Activated naive CD8-positive, alpha-beta T cell treated with anti-CD3 and anti-CD28 coated beads, Interleukin-2, amount 10 ng/mL, durations not matched to agents 7 days and 5 days (primary cell): ENCODE data around the gene ESYT1. TPM values are rescaled to one million over a fixed set of nuclear protein-coding genes. Genes with fewer than 3 reads are reported as not detected.

Experiments
- ATAC-seq: fragments of 150-1000 bp; cut with Tn5 transposase; one replicate; pipeline ENCODE4 v1.10.0; 2021; ENCODE audit warnings: low read depth, moderate library complexity
- POLR2A ChIA-PET: fragments of 350-600 bp; sonication (Branson Sonifier 250); formaldehyde crosslinking; loops from one replicate; lab custom pipeline; 2021; ENCODE audit warnings: antibody characterized with exemption; lab: Charles Lee
- DNase-seq: peaks from one replicate; pipeline ENCODE4 v3.0.0; 2021
- H3K27ac Mint-ChIP-seq: one replicate; pipeline ENCODE4 v1.8.0; 2022; ENCODE audit warnings: mild to moderate bottlenecking, mixed read lengths
- H3K27me3 Mint-ChIP-seq: one replicate; pipeline ENCODE4 v1.8.0; 2022; ENCODE audit warnings: mild to moderate bottlenecking, moderate library complexity, mixed read lengths
- H3K36me3 Mint-ChIP-seq: one replicate; pipeline ENCODE4 v1.8.0; 2021; ENCODE audit warnings: mild to moderate bottlenecking, mixed read lengths
- H3K4me1 Mint-ChIP-seq: one replicate; pipeline ENCODE4 v1.8.0; 2021; ENCODE audit warnings: mixed read lengths
- H3K4me3 Mint-ChIP-seq: one replicate; pipeline ENCODE4 v1.8.0; 2022; ENCODE audit warnings: mild to moderate bottlenecking, moderate library complexity, mixed read lengths
- H3K9me3 Mint-ChIP-seq: one replicate; pipeline ENCODE4 v1.8.0; 2021; ENCODE audit warnings: mixed read lengths
- total RNA-seq, 2 experiments: library from RNA; stranded (reverse); gene quantifications; one replicate each; pipeline ENCODE4 v1.2.3, GENCODE V29; 2021

The ESYT1 gene
- total RNA-seq, 2 experiments from 2014 or later: 251 TPM

DNA sequence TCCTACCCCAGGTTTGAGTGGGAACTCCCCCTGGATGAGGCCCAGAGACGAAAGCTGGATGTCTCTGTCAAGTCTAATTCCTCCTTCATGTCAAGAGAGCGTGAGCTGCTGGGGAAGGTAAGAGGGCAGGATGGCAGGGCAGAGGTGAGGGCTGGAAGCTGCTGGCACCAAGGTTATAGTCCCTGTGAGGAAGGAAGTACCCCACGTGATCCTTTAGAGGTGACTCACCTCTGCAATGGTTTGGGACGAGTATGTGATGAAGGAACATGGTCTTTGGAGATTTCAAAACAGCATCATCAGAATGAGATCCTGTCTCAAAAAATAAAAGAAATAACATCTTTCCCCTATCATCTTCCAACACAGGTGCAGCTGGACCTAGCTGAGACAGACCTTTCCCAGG is 15.2 kb downstream of the ESYT1 start:
- no peaks in the 10 kb centered on the region for H3K9me3 Mint-ChIP-seq
- DNase-seq (no peak), ATAC-seq (peak; percentile 28)
- peaks cover 57% of the 10 kb centered on the region for H3K36me3 Mint-ChIP-seq
- peaks cover 47% of the 10 kb centered on the region for H3K4me1 Mint-ChIP-seq
- H3K4me3 Mint-ChIP-seq: peak overlapping the region; percentile 6
- H3K27me3 Mint-ChIP-seq: no peaks in the 10 kb centered on the region
- peak overlapping the region; percentile 82 for H3K27ac Mint-ChIP-seq
- POLR2A ChIA-PET: interaction anchor here (1.0 to 3.8 kb wide), 8 partner anchors 8 to 46 kb away, joined by 3 to 31 read pairs (median 6); partner anchors contain the start of genes ESYT1, PA2G4 and SMARCC2

DNA sequence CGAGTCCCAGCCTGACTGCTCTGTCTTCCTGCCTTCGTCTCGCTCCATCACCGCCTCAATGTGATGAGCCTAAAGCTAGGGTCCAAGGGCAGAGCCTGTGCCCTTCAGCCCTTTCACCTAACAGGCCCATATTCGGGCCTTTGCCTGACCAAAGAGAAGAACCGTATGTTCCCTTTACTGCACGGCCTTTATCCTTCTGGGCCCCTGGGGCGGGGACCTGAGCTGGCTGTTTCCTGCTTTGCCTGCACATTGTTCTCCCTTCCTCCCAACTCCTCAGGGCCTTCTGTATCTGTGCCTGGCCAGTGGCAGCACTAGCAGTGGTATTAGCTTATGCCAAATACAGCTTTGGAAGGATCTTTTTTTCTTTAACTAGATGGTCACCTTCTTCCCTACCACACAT is 15.8 kb downstream of the ESYT1 start:
- Mint-ChIP-seq H3K4me1 (peaks cover 40% of the 10 kb centered on the region), H3K9me3 (no peaks in the 10 kb centered on the region), H3K36me3 (peaks cover 51% of the 10 kb centered on the region), H3K27me3 (no peaks in the 10 kb centered on the region), H3K4me3 (no peak overlapping the region), H3K27ac (peak overlapping the region; percentile 82)
- POLR2A ChIA-PET: interaction anchor here (0.7 to 3.8 kb wide), 7 partner anchors 8 to 45 kb away, joined by 3 to 31 read pairs (median 6); partner anchors contain the start of genes ESYT1, PA2G4 and SMARCC2
- ATAC-seq (no peak), DNase-seq (no peak)

DNA sequence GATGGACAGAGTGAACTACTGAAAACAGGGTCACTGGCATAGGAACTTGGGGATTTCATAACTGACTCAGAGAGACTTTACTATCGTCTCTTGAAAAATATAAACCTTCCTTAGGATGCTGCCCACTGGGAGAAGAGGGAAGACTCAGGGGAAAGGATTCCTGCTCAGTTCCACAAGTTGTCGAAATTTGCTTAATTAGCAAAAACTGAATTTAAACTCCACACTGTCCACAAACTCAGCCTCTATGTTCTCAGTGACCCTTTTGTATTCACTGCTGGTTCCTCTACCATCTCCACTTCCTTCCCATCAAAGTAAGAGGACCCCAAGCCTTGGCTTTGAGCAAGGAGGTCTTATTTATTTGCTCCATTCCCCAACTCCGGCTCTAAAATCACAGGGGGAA is 17.1 kb downstream of the ESYT1 start:
- DNase-seq: no peak
- Mint-ChIP-seq H3K27me3 (no peaks in the 10 kb centered on the region), H3K27ac (peak overlapping the region; percentile 34), H3K9me3 (no peaks in the 10 kb centered on the region), H3K4me1 (peaks cover 36% of the 10 kb centered on the region), H3K4me3 (no peak overlapping the region), H3K36me3 (peaks cover 43% of the 10 kb centered on the region)
- ATAC-seq: no peak
- POLR2A ChIA-PET: interaction anchor here (0.6 to 2.3 kb wide), 3 partner anchors 12 to 44 kb away, joined by 3 to 7 read pairs (median 6); partner anchors contain the start of gene SMARCC2

DNA sequence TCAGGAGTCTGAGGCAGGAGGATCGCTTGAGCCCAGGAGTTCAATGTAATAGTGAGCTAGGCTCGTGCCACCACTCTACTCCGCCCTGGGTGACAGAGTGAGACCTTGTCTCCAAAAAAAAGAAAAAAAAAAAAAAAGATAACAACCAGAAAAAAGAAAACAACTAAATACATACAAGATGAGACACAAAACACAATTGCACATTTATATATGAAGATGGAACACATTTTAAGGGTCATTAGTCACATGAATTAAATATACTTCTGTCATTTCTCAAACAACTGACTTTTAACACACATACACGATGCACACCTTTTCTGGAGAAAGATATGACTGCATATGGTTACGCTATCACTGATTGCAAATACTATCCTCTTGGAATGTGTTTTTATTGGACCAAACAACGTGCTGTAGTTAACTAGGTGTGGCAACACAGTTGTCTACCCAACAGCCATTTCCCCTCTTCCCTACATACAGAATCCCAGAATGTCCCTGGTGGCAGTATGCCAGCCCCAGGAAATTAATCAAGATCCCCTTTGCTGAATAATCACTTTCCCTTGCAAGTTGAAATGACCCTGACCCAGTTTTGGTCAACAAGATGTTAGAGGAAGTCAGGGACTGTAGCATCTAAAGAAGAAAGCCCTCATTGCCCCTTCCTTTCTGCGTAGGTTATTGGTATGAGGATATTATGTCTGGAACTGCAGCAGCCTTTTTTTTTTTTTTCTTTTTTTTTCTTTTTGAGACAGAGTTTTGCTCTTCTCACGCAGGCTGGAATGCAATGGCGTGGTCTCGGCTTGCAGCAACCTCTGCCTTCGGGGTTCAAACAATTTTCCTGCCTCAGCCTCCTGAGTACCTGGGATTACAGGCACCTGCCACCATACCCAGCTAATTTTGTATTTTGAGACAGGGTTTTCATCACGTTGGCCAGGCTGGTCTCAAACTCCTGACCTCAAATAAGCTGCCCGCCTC is 18.7 kb downstream of the ESYT1 start:
- H3K36me3 Mint-ChIP-seq: peaks cover 32% of the 10 kb centered on the region
- DNase-seq: no peak
- H3K27me3 Mint-ChIP-seq: no peaks in the 10 kb centered on the region
- no peaks in the 10 kb centered on the region for H3K9me3 Mint-ChIP-seq
- no peak for ATAC-seq
- POLR2A ChIA-PET: interaction anchor here (0.6 kb wide), 2 partner anchors 7 to 199 kb away, joined by 3 to 4 read pairs; no protein-coding TSS in a partner anchor
- peaks cover 38% of the 10 kb centered on the region for H3K4me1 Mint-ChIP-seq
- no peak overlapping the region for H3K4me3 Mint-ChIP-seq
- H3K27ac Mint-ChIP-seq: peak overlapping the region; percentile 8

DNA sequence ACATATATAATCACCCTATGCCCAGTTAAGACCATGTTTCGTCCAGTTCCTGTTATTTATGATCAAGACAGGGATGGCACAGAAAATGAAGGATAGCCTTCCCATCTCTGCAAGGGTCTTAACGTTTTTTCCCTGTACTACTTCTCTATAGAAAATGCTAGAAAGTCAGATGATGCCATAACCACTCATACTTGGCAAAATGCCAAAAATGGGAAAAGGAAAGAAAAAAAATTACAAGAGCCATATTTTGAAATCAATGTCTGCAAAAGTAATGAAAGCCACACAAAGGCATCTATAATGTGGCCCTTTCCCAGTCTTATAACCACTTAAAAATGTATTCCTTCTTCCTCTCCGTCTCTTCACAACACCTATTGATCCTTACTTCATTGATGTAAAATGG is 22.5 kb downstream of the ESYT1 start:
- H3K27me3 Mint-ChIP-seq: no peaks in the 10 kb centered on the region
- H3K27ac Mint-ChIP-seq: peak overlapping the region; percentile 100
- ATAC-seq (no peak), DNase-seq (no peak)
- H3K9me3 Mint-ChIP-seq: no peaks in the 10 kb centered on the region
- H3K4me1 Mint-ChIP-seq: peaks cover 36% of the 10 kb centered on the region
- POLR2A ChIA-PET: interaction anchor here (0.6 to 4.7 kb wide), 7 partner anchors 10 to 478 kb away, joined by 4 to 67 read pairs (median 5); partner anchors contain the start of genes ESYT1, MYL6 and ZC3H10
- peaks cover 12% of the 10 kb centered on the region for H3K36me3 Mint-ChIP-seq
- peak overlapping the region; percentile 95 for H3K4me3 Mint-ChIP-seq

DNA sequence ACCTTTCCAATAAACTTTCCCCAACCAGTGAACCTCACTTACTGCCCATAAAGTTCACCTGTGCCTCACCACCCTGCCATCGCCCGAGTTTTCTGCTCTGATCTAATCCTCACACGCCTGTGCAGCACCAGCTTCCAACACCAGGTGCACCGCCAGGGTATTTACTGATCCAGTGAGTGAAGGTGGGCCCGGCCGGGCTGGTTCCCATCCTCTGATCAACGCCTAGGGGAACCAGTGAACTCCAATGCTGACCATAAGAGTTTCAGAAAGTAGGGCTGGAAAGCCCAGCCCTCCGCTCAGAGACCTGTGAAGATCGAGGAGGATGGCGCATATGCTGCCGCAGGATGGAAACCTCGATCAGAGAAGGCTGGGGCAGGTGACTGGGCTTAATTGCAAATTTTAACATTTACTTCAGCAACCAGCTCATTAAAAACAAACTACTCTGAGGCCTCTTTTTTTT is 23.6 kb downstream of the ESYT1 start:
- H3K36me3 Mint-ChIP-seq: peaks cover 14% of the 10 kb centered on the region
- H3K4me1 Mint-ChIP-seq: peaks cover 35% of the 10 kb centered on the region
- peak; percentile 76 for DNase-seq
- POLR2A ChIA-PET: interaction anchor here (0.8 to 4.7 kb wide), 14 partner anchors 8 to 477 kb away, joined by 3 to 67 read pairs (median 6); partner anchors contain the start of genes ESYT1, MYL6, PA2G4 and PYM1
- ATAC-seq: peak; percentile 71
- no peaks in the 10 kb centered on the region for H3K27me3 Mint-ChIP-seq
- peak overlapping the region; percentile 100 for H3K27ac Mint-ChIP-seq
- no peaks in the 10 kb centered on the region for H3K9me3 Mint-ChIP-seq
- H3K4me3 Mint-ChIP-seq: peak overlapping the region; percentile 95

DNA sequence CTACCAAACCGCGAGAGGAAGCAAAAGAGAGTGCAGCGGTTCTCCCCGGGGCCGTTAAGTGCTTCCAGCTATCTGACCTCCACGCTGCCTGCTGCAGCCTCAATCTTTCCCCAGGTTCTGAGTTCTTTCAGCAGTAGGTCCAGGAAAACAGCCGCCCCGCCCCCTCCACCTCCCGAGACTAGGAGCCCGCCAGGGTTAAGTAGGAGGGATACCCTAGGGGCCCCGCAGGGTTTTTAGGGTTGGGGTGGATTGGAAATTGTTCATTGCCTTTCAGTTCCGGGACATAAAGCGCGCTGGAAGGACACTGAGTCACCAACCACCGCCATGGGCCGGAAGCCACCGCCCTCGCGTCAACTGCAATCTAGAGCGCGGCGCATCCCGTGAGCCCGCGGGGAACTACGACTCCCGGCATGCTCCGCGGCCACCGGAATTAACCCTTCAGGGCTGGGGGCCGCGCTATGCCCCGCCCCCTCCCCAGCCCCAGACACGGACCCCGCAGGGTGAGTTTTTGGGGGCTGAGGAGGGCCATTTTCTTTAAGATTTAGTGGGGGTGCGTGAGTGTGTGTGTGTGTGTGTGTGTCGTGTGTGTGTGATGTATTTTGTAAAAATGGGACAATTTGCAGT is 24.2 kb downstream of the ESYT1 start, which contains the start of gene MYL6B:
Gene MYL6B (plus strand): TSS at position 456 of the 624 bp plus-strand sequence. CDS start 1,332 bp downstream, outside the sequence.
- H3K4me1 Mint-ChIP-seq: peaks cover 33% of the 10 kb centered on the region
- peak; percentile 93 for DNase-seq

DNA sequence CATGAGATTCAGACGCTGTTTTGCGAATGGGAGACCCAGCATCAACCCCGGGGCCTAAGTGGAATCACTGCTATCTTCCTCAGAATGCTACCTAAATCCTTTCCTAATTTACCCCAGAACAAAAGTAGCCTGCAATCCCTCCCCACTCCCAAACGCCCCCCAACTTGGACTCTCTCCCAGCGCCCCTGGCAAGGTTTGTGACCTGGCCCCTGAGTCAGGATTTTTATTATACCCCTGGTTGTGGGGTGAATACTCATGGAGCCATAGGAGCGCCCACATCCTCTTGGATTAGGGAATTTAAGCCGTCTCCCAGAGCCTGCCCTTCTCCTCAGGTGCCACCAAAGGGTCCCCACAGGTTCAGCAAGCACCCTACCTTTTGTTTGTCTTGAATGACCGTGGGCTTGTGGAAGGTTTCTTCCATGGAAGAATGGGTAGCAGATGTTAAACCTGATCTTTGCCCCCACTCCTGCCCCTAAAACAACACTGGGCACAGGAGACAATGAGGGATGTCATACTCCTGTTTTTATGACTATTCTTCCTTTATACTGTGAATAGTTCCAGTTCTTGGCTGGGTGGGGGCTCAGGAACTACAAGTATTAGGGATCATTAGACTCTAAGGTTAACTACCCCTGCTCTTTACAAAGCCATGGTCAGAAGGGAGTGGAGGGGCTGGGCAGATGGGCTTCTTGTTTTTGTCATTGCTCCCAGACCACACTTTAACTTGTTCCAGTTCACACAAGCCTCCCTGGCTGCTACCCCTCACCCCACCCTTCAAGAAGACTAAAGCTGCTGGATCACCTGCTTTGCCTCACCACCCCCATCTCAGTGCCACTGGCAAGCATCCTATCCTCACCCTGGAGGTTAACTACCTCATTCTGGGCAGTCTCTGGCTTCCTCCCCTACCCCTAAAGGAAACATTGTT is 24.9 kb downstream of the ESYT1 start:
- peak overlapping the region; percentile 95 for H3K4me3 Mint-ChIP-seq
- H3K4me1 Mint-ChIP-seq: peaks cover 36% of the 10 kb centered on the region
- POLR2A ChIA-PET: interaction anchor here (1.0 to 4.2 kb wide), 3 partner anchors 10 to 35 kb away, joined by 3 to 67 read pairs (median 8); partner anchors contain the start of genes ESYT1 and ZC3H10
- H3K27ac Mint-ChIP-seq: peak overlapping the region; percentile 100
- ATAC-seq (no peak), DNase-seq (no peak)
- H3K9me3 Mint-ChIP-seq: no peaks in the 10 kb centered on the region
- no peaks in the 10 kb centered on the region for H3K27me3 Mint-ChIP-seq
- peaks cover 17% of the 10 kb centered on the region for H3K36me3 Mint-ChIP-seq

More for the DNA sequence above, 24.2 kb downstream of the ESYT1 start, which contains the start of gene MYL6B:
- Mint-ChIP-seq H3K9me3 (no peaks in the 10 kb centered on the region), H3K27me3 (no peaks in the 10 kb centered on the region), H3K36me3 (peaks cover 15% of the 10 kb centered on the region), H3K4me3 (peak within 1 kb of the TSS; percentile 95), H3K27ac (peak within 1 kb of the TSS; percentile 100)
- ATAC-seq: peak; percentile 90
- POLR2A ChIA-PET: interaction anchor here (0.8 to 4.7 kb wide), 13 partner anchors 9 to 225 kb away, joined by 3 to 67 read pairs (median 7); partner anchors contain the start of genes ESYT1, MYL6, PA2G4 and PYM1

DNA sequence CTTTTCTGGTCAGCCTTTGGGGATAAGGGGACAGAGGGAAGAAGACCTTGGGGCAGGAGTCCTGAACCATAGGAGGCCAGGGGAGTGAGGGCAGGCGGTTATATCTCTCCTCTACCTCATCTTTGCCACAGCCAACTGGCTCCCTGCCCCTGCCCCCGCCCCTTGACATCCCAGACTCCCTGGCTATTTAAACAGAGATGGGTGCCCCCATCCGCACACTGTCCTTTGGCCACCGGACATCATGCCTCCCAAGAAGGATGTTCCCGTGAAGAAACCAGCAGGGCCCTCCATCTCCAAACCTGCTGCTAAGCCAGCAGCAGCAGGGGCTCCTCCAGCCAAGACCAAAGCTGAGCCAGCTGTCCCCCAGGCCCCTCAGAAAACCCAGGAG is 25.6 kb downstream of the ESYT1 start:
- Mint-ChIP-seq H3K4me3 (peak overlapping the region; percentile 95), H3K9me3 (no peaks in the 10 kb centered on the region), H3K36me3 (peaks cover 19% of the 10 kb centered on the region), H3K4me1 (peaks cover 36% of the 10 kb centered on the region), H3K27ac (peak overlapping the region; percentile 100), H3K27me3 (no peaks in the 10 kb centered on the region)
- no peak for DNase-seq
- POLR2A ChIA-PET: interaction anchor here (1.0 to 1.3 kb wide), 3 partner anchors 10 to 26 kb away, joined by 3 to 5 read pairs (median 4); partner anchors contain the start of gene ESYT1
- ATAC-seq: no peak

DNA sequence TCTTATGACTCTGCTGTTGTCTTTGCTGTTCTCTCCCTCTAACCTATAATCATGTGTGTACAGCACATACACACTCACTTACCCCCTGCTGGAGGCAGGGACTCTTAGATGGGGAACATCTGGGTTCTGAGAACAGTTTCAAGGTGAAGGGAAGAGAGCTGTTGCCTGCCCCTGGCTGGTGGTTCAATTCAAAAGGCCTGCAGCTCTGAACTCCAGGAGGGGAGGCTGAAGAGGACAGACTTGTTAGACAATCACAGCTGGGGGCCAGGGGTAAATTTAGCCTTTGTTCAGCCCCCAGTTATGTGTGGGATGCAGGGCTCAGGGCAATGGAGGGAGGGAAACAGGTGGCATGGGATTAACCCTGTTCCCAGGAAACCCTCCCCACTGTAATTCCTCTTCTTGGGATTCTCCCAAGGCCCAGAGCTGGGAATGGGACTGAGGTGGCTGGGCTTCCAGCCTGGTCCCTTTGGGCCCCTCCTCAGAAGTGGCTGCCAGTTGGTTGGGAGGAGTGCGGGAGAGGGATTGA is 26.2 kb downstream of the ESYT1 start:
- POLR2A ChIA-PET: interaction anchor here (1.0 to 1.3 kb wide), 3 partner anchors 9 to 26 kb away, joined by 3 to 5 read pairs (median 4); partner anchors contain the start of gene ESYT1
- ATAC-seq (no peak), DNase-seq (no peak)
- H3K27me3 Mint-ChIP-seq: no peaks in the 10 kb centered on the region
- H3K4me3 Mint-ChIP-seq: no peak overlapping the region
- H3K36me3 Mint-ChIP-seq: peaks cover 25% of the 10 kb centered on the region
- peaks cover 38% of the 10 kb centered on the region for H3K4me1 Mint-ChIP-seq
- H3K27ac Mint-ChIP-seq: peak overlapping the region; percentile 23
- H3K9me3 Mint-ChIP-seq: no peaks in the 10 kb centered on the region

DNA sequence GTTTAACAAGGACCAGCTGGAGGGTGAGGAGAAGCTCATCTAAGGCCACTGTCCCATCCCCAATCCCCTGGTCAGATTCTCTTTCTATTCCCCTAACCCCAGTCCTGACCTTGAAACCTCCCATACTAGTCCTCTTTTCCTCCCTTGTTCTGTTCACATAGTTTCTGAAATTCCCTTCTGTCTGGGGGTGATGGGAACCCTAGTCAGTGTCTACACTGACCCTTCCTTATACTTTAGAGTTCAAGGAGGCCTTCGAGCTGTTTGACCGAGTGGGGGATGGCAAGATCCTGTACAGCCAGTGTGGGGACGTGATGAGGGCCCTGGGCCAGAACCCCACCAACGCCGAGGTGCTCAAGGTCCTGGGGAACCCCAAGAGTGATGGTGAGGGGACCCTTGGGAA is 26.8 kb downstream of the ESYT1 start:
- H3K27me3 Mint-ChIP-seq: no peaks in the 10 kb centered on the region
- H3K9me3 Mint-ChIP-seq: no peaks in the 10 kb centered on the region
- H3K4me1 Mint-ChIP-seq: peaks cover 41% of the 10 kb centered on the region
- ATAC-seq (no peak), DNase-seq (no peak)
- peak overlapping the region; percentile 18 for H3K27ac Mint-ChIP-seq
- peaks cover 25% of the 10 kb centered on the region for H3K36me3 Mint-ChIP-seq
- H3K4me3 Mint-ChIP-seq: no peak overlapping the region
- POLR2A ChIA-PET: interaction anchor here (0.6 to 1.3 kb wide), 4 partner anchors 11 to 54 kb away, joined by 3 to 12 read pairs (median 4); partner anchors contain the start of gene ESYT1
